ENCODE measurements around the gene EID2B. TPM values are rescaled to one million over a fixed set of nuclear protein-coding genes. Genes with fewer than 3 reads are reported as not detected.

Gene EID2B
- total RNA-seq, 1 experiment from 2014 or later = 8.9 TPM

- no peak for DNase-seq (ENCODE audit: low read depth)
These were observed 32.7 kb downstream of the EID2B start for GRCh38 chr19:39499932-39500331.

GRCh38 chr19:39498798-39499642, 33.6 kb downstream of the EID2B start, which contains the start of gene DLL3:
Gene DLL3 (plus strand): TSS chr19:39498947. CDS start chr19:39498975, 28 bp downstream.
- no peak for DNase-seq (ENCODE audit: low read depth)

GRCh38 chr19:39497996-39498797, 34.5 kb downstream of the EID2B start:
- DNase-seq (ENCODE audit: low read depth) = peak; percentile 46

- DNase-seq (ENCODE audit: low read depth) = no peak
These were observed 35.0 kb downstream of the EID2B start for GRCh38 chr19:39497701-39497995.

GRCh38 chr19:39496063-39496462, 36.6 kb downstream of the EID2B start:
- no peak for DNase-seq (ENCODE audit: low read depth)

- no peak for DNase-seq (ENCODE audit: low read depth)
These were observed 38.0 kb downstream of the EID2B start for GRCh38 chr19:39494661-39495060.

GRCh38 chr19:39492788-39493187, 39.9 kb downstream of the EID2B start:
- no peak for DNase-seq (ENCODE audit: low read depth)

GRCh38 chr19:39492225-39492624, 40.4 kb downstream of the EID2B start:
- no peak for DNase-seq (ENCODE audit: low read depth)

- DNase-seq (ENCODE audit: low read depth) = no peak
These were observed 42.9 kb downstream of the EID2B start for GRCh38 chr19:39489756-39490155.

GRCh38 chr19:39483141-39483540, 49.5 kb downstream of the EID2B start:
- DNase-seq (ENCODE audit: low read depth) = no peak

GRCh38 chr19:39481676-39482075, 51.0 kb downstream of the EID2B start:
- no peak for DNase-seq (ENCODE audit: low read depth)

GRCh38 chr19:39481229-39481545, 51.5 kb downstream of the EID2B start:
- no peak for DNase-seq (ENCODE audit: low read depth)

Other genes with a start within 250 kb of the EID2B start
- 1.3 TPM in 1 of 2 replicates, not detected in the other for gene IFNL1, start 236.4 kb downstream of the EID2B start, total RNA-seq (2014; rRNA removed; shearing (Covaris generic))
- 0.12 TPM in 1 of 2 replicates, not detected in the other for gene LRFN1, start 212.0 kb downstream of the EID2B start, total RNA-seq (2014; rRNA removed; shearing (Covaris generic))
- 0.54 and 3.2 TPM in 2 replicates for gene GMFG, start 196.8 kb downstream of the EID2B start, total RNA-seq (2014; rRNA removed; shearing (Covaris generic))
- 45.0 and 96.3 TPM in 2 replicates for gene SAMD4B, start 190.4 kb downstream of the EID2B start, total RNA-seq (2014; rRNA removed; shearing (Covaris generic))
- 69.0 and 79.3 TPM in 2 replicates for gene PAF1, start 141.7 kb downstream of the EID2B start, total RNA-seq (2014; rRNA removed; shearing (Covaris generic))
- gene MED29, start 141.5 kb downstream of the EID2B start, total RNA-seq (2014; rRNA removed; shearing (Covaris generic)) = 46.7 and 47.3 TPM in 2 replicates
- 6.0 and 10.8 TPM in 2 replicates for gene ZFP36, start 126.0 kb downstream of the EID2B start, total RNA-seq (2014; rRNA removed; shearing (Covaris generic))
- gene PLEKHG2, start 120.2 kb downstream of the EID2B start, total RNA-seq (2014; rRNA removed; shearing (Covaris generic)) = 8.6 and 11.7 TPM in 2 replicates
- 26.6 and 28.7 TPM in 2 replicates for gene RPS16, start 96.9 kb downstream of the EID2B start, total RNA-seq (2014; rRNA removed; shearing (Covaris generic))
- 68.4 and 97.7 TPM in 2 replicates for gene SUPT5H, start 87.3 kb downstream of the EID2B start, total RNA-seq (2014; rRNA removed; shearing (Covaris generic))
- gene TIMM50, start 52.0 kb downstream of the EID2B start, total RNA-seq (2014; rRNA removed; shearing (Covaris generic)) = 88.1 and 93.0 TPM in 2 replicates
- 0.86 and 2.3 TPM in 2 replicates for gene DLL3, start 33.9 kb downstream of the EID2B start, total RNA-seq (2014; rRNA removed; shearing (Covaris generic))
- not detected in 2 replicates for gene SELENOV, start 17.7 kb downstream of the EID2B start, total RNA-seq (2014; rRNA removed; shearing (Covaris generic))
- 16.4 and 20.0 TPM in 2 replicates for gene EID2, start 7.3 kb upstream of the EID2B start, total RNA-seq (2014; rRNA removed; shearing (Covaris generic))
- gene LGALS13, start 69.7 kb upstream of the EID2B start, total RNA-seq (2014; rRNA removed; shearing (Covaris generic)) = not detected in 2 replicates
- gene LGALS16, start 123.1 kb upstream of the EID2B start, total RNA-seq (2014; rRNA removed; shearing (Covaris generic)) = not detected in 2 replicates
- gene LGALS14, start 171.6 kb upstream of the EID2B start, total RNA-seq (2014; rRNA removed; shearing (Covaris generic)) = not detected in 2 replicates
- gene CLC, start 205.2 kb upstream of the EID2B start, total RNA-seq (2014; rRNA removed; shearing (Covaris generic)) = not detected in 2 replicates
- not detected in 2 replicates for gene LEUTX, start 246.0 kb upstream of the EID2B start, total RNA-seq (2014; rRNA removed; shearing (Covaris generic))

Measured in M059J (cell line).